ENCODE measurements around the gene PRPF8.
A peak's percentile ranks its signal among the peaks of the same experiment; 100 is the strongest.
"Not testable (repeated sequence)": the region's sequence is repeated elsewhere in the genome, so short reads cannot be mapped to it uniquely, and the experiment has no call there.

The PRPF8 gene

DNA sequence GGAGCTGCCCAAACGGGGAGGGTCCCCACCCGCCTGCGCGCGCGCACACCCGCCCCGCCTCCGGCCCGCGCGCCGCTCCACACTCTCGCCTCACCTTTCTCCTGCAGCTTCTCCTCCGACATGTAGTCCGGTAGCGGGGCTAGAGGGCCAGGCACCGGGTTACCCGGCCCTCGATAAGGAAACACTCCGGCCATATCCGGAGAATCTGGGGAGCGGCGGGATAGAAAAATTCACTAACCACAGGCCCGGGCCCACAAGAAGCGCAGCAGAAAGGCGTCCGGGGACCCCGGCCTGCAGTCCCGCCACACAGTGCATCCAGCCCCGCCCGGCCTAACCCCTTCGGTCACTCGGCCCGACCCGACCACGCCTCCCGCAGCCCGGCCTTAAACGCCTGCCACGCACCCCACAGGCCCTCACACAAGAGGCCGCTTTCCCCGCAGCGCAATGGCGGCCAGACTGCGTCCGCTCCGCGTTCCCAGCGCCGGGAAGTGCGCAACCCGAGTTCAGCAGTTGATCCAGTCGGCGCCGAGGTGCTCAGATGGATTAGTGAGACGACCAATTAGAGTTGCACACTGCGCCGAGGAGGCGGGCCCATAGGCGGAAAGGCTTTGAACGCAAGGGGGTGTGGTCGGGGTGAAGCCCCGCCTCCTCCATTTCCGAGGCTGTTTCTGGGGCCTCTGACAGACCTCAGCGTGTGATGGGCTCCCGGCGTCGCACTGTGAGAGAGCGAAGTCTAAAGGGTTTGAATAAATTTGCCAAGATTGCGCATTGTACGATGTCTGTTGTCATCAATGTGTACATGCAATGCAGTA, at the start of gene PRPF8:
TSS of gene PRPF8 (minus strand) at position 490 of the 812 bp plus-strand sequence. CDS start at position 194, 296 bp downstream.
- DNase-seq, result peak; percentile 97

DNA sequence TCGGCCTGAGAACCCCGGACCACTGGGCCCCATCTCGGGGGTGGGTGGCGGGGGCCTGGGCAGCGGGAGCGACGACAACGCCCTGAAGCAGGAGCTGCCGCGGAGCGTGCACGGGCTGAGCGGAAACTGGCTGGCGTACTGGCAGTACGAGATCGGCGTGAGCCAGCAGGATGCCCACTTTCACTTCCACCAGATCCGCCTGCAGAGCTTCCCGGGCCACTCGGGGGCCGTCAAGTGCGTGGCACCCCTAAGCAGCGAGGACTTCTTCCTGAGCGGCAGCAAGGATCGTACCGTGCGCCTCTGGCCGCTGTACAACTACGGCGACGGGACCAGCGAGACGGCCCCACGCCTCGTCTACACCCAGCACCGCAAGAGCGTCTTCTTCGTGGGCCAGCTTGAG, 49.1 kb upstream of the PRPF8 start:
- DNase-seq, result no peak

DNA sequence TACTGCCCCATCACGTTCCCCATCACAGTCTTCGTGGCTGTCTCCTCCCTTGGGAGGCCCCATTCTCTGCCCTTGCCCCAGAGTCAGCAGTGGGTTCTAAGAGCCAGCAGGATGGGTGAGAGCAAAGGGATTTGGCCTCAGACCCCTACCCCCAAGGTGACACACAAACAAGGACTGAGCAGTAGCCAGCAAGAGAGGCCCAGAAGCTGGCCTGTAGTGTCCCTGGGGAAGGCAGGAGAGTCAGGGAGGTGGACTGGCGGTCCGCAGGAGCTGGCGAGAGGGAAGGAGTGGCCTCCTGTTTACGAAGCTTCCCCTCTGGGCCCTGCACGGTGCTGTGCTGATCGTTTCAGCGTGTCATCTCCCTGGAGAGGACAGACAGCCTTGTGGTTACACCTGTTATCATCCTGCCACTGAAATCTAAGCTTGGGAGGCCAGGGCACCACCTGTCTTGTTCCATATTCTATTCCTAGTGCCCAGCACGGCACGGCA, 48.2 kb upstream of the PRPF8 start:
- no peak for DNase-seq

DNA sequence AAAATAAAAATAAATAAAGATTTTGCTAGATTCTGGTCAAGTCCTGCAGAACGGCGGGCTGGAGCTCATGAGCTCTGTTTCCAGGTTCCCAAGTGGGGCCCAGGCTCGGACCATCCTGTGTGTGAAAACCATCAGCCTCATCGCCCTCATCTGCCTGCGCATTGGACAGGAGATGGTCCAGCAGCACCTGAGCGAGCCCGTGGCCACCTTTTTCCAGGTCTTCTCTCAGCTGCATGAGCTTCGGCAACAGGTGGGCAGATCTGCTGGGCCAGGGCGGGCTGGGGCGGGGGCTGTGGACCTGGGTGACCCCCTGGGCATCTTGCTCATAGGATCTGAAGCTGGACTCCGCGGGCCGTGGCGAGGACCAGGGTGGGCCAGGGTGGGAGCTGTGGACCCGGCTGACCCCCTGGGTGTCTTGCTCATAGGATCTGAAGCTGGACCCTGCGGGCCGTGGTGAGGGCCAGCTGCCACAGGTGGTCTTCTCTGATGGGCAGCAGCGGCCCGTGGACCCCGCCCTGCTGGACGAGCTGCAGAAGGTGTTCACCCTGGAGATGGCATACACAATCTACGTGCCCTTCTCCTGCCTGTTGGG, 47.7 kb upstream of the PRPF8 start:
- no peak for DNase-seq

DNA sequence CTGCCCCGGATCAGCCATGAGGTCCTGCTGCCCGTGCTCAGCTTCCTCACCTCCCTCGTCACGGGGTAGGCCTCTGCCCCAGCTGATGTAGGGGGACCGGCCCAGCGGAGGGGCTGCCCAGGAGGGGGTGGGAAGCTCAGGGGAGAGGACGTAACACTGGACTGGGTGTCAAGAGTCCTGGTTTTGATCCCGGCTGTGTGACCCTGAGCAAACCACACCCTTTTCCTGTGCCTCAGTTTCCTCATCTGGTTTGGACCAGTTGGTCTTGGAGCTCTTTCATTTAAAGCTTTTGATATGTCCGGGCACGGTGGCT, 46.5 kb upstream of the PRPF8 start:
- no peak for DNase-seq

DNA sequence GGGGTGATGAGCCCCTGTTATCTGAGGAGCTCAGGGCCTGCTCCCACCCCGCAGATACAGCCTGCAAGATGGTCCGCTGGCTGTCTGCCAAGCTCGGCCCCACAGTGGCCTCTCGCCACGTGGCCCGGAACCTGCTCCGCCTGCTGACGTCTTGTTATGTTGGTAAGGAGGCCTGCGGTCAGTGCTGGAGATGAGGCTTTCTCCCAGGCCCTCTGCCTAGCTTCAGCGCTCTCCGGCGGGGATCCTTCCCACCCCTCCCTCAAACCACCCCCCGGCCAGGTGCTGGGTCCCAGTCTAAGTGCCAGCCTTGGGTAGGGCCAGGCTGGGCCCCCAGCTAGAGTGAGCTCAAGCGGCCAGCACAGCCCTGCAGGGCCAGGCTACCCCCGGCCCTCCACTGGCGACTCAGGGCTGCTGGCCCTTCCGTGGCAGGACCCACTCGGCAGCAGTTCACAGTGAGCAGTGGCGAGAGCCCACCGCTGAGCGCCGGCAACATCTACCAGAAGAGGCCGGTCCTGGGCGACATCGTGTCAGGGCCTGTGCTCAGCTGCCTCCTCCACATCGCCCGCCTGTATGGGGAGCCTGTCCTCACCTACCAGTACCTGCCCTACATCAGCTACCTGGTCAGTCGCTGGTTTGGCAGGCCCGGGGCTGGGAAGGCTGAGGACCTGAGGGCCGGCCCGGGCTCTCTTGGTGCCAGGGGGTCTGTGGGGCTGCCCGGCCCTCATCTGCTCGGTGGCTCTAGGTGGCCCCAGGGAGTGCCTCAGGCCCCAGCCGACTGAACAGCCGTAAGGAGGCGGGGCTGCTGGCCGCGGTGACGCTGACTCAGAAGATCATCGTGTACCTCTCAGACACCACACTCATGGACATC, 45.9 kb upstream of the PRPF8 start:
- no peak for DNase-seq

DNA sequence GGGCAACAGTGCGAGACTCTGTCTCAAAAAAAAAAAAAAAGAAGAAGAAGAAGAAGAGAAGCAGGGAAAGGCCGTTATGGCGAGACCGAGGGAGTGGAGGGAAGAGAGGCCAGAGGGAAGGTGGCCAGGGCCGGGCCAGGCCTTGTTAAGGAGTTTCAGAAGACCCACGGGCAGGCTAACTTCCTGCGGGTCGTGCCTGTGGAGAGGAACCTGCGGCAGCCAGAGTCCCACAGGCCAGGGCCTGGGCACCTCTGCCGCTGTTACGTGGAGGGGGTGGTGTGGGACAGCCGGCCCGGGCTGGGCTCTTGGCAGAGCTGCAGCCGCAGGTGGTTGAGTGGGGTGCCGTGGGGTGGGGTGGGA, 45.3 kb upstream of the PRPF8 start:
- DNase-seq, result no peak

DNA sequence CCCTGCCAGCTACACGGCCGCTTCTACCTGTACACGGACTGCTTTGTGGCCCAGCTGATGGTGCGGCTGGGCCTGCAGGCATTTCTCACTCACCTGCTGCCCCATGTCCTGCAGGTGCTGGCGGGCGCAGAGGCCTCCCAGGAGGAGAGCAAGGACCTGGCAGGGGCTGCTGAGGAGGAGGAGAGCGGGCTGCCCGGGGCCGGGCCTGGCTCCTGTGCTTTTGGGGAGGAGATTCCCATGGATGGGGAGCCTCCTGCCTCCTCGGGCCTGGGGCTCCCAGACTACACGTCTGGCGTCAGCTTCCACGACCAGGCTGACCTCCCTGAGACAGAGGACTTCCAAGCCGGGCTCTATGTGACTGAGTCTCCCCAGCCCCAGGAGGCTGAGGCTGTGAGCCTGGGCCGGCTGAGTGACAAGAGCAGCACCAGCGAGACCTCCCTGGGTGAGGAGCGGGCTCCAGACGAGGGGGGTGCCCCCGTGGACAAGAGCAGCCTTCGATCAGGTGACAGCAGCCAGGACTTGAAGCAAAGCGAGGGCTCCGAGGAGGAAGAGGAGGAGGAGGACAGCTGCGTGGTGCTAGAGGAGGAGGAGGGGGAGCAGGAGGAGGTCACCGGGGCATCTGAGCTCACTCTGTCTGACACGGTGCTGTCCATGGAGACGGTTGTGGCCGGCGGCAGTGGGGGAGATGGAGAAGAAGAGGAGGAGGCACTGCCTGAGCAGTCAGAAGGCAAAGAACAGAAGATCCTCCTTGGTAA, 43.4 kb upstream of the PRPF8 start:
- DNase-seq, result no peak

DNA sequence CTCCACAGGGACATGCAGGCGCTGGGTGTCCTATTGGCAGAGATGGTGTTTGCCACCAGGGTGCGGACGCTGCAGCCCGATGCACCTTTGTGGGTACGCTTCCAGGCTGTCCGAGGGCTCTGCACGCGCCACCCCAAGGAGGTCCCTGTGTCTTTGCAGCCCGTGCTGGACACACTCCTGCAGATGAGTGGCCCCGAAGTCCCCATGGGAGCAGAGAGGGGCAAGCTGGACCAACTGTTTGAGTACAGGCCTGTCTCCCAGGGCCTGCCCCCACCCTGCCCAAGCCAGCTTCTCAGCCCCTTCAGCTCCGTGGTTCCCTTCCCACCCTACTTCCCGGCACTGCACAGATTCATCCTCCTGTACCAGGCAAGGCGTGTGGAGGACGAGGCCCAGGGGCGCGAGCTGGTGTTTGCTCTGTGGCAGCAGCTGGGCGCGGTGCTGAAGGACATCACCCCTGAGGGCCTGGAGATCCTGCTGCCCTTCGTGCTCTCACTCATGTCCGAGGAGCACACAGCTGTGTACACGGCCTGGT, 42.7 kb upstream of the PRPF8 start:
- no peak for DNase-seq

DNA sequence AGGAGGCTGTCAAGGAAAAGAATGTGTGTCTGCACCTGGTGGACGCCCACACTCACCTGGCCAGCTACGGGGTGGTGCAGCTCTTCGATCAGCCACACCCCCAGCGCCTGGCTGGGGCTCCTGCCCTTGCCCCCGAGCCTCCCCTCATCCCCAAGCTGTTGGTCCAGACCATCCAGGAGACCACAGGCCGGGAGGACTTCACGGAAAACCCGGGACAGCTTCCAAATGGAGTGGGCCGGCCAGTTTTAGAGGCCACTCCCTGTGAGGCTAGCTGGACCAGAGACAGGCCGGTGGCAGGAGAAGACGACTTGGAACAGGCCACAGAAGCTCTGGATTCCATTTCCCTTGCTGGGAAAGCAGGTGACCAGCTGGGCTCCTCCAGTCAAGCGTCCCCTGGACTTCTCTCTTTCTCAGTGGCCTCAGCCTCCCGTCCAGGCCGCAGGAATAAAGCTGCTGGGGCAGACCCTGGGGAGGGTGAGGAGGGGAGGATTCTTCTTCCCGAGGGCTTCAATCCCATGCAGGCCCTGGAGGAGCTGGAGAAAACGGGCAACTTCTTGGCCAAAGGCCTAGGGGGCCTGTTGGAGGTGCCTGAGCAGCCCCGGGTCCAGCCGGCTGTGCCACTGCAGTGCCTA, 42.1 kb upstream of the PRPF8 start:
- no peak for DNase-seq

DNA sequence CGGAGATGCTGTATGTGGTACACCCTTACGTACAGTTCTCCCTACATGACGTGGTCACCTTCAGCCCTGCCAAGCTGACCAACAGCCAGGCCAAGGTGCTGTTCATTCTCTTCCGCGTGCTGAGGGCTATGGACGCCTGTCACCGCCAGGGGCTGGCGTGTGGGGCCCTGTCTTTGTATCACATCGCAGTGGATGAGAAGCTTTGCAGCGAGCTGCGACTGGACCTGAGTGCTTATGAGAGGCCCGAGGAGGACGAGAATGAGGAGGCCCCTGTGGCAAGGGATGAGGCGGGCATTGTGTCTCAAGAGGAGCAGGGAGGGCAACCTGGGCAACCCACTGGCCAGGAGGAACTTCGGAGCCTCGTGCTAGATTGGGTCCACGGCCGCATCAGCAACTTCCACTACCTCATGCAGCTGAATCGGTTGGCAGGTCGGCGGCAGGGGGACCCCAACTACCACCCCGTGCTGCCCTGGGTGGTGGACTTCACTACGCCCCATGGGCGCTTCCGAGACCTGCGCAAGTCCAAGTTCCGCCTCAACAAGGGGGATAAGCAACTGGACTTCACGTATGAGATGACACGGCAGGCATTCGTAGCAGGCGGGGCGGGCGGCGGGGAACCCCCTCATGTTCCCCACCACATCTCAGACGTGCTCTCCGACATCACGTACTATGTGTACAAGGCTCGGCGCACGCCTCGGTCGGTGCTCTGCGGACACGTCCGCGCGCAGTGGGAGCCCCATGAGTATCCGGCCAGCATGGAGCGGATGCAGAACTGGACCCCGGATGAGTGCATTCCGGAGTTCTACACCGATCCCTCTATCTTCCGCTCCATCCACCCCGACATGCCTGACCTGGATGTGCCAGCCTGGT, 41.2 kb upstream of the PRPF8 start:
- DNase-seq, result no peak

DNA sequence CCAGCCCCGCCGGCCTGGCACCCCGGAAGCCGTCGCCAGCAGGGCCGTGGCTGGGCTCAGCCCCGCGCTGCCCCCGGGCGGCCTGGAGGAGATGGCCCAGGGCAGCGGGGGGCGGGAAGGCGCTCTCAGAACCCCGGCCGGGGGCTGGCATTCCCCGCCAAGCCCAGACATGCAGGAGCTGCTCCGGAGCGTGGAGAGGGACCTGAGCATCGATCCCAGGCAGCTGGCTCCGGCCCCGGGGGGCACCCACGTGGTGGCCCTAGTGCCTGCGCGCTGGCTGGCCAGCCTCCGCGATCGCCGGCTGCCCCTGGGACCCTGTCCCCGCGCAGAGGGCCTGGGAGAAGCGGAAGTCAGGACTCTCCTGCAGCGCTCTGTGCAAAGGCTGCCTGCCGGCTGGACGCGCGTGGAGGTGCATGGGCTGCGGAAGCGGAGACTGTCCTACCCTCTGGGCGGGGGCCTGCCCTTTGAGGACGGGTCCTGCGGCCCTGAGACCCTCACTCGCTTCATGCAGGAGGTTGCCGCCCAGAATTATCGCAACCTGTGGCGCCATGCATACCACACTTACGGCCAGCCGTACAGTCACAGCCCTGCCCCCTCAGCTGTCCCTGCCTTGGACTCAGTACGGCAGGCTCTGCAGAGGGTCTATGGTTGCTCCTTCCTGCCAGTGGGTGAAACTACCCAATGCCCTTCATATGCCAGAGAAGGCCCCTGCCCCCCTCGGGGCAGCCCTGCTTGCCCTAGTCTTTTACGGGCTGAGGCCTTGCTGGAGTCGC, 40.4 kb upstream of the PRPF8 start:
- no peak for DNase-seq

DNA sequence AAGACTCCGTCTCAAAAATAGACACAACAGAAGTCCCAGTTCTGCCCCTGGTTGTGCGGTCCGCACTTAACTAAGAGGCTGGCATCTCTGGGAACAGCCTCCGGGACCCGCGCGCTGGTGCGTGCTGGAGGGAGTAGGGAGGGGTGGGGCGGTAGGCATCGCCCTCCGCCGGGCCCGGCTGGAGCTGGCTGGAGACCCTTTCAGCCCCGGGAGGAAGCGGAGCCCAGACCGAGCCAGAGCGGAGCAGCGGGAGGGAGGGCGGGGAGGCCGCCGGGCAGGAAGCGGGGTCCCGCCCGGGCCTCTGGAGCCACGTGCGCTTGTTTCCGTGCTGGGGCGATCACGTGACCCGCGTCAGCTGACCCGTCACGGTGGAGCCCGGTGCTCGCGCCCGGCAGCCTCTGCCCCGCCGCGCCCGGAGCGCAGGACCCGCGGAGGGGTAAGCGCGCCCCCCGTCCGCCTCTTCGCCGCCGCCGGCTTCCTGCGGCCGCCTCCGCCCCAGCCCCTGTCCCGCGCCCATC, 39.7 kb upstream of the PRPF8 start, which contains the start of gene WDR81:
TSS of gene WDR81 (plus strand) at position 354 of the 518 bp plus-strand sequence. CDS start 256 bp downstream, outside the sequence.
- peak; percentile 77 for DNase-seq

DNA sequence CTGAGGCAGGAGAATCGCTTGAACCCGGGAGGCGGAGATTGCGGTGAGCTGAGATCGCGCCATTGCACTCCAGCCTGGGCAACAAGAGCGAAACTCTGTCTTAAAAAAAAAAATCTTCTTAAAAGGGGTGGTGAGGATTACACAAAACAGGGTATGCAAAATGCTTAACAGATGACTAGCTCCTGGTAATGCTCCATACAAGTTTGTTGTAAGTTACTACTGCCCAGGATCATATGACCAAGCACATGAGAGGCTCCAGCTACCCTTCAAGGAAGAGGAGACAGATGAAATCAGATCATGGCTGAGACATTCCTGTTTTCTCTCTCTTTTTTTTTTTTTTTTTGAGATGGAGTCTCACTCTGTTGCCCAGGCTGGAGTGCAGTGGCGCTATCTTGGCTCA, 37.4 kb upstream of the PRPF8 start:
- DNase-seq, result not testable (repeated sequence)

DNA sequence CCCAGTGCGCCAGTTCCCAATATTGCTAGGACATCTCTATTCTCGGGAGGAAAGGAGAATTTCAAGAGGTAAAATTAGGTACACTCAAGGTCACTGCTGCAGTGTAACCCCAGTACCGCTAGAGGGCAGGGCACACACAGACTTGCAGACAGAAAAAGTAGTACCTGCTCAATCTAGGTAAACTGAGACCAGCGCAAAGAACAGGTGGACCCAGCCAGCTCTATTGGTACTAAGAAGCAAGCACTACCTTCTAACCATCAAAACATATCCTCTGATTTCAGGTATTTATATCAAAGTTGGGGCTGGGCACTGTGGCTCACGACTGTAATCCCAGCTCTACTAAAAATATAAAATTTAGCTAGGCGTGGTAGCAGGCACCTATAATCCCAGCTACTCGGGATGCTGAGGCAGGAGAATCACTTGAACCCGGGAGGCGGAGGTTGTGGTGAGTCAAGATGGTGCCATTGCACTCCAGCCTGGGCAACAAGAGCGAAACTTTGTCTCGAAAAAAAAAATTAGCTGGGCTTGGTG, 36.3 kb upstream of the PRPF8 start:
- DNase-seq, result peak; percentile 54

DNA sequence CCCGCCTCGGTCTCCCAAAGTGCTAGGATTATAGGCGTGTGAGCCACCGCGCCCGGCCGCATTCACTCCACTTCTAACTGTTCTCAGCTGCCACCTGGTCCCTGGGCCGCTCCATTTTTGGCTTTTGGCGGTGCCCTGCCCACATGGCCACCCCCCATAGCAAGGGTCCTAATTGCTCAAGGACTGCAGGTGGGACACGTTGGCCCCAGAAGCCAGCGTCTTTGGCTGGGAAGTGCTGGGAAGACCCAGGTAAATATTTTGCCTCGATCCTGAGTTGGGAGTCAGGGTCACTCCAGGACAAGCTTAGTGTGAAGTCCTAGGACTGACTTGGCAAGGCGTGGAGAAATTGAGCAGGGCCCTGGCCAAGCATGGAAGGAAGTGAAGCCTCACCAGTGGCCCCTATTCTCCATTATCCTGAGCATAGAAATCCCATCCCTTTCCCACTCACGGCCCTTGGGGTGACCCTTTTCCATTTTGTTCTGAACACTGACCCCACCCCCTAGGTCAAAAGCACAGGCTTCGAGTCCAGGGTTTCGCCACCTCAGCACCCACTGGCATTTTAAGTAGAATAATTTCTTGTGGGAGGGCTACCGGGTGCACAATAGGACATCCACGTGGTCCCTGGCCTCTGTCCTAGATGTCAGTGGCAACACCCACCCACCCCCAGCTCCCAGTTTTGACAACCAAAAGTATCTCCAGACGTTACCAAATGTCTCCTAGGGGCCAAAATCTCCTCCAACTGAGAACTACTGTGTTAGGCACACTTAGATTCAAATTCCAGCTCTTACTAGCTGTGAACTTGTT, 33.9 kb upstream of the PRPF8 start:
- DNase-seq, result no peak

DNA sequence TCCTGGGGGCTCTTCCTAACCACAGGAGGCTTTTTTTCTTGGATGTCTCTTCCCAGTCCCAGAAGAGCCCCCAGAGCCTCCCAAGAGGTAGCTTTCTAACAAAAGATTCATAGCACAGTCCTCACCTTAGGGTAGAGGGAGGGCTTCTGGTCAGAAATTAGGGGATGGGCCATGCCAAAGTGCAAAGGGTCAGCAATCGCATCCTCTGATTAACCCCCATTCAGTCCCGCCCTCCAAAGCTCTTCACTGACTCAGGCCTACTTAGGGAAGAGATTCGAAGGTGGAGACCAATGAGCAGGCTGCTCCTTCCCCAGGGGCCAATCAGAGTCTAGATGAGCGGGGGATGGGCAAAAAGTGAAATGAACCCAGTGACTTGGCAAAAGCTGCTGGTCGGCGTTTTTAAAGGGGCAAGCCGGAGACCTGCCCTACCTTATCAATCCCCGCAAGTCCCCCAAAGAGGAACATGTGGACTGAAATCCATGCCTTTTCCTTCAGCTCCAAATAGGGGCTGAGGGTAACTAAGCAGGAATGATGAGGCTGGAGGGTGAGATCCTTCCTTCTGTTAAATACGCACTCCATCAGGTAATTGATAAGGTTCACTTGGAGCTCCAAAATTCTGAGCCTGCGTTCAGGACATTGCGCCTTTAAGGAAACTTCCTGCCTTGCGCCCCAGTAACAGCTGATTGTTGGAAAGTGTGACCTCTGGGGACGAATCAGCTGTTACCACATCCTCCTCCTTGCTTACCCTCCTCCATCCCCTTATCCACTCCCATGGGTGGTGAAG, 32.4 kb upstream of the PRPF8 start:
- DNase-seq, result peak; percentile 67

All from activated CD4-positive, alpha-beta T cell treated with anti-CD3 and anti-CD28 coated beads for 1 hour (primary cell).